GM06990 (cell line): ENCODE results near the gene MRPS18A.
A peak's percentile ranks its signal among the peaks of the same experiment; 100 is the strongest.

ENCODE experiments used
- DNase-seq: peaks from one replicate; pipeline ENCODE4 v3.0.0-alpha.2; 2011; ENCODE audit not compliant: insufficient read length; ENCODE audit errors: extremely low read depth
- H3K27me3 ChIP-seq: replicated peaks from 2 replicates; pipeline ENCODE4 v1.6.0; 2011; ENCODE audit warnings: low read length; ENCODE audit not compliant: control insufficient read depth, insufficient read depth
- H3K36me3 ChIP-seq: 2 replicates; pipeline ENCODE4 v1.5.1; 2011; ENCODE audit warnings: low read length; ENCODE audit not compliant: control insufficient read depth, insufficient read depth
- H3K4me3 ChIP-seq: replicated peaks from 2 replicates; pipeline ENCODE4 v1.5.1; 2011; ENCODE audit warnings: low read depth, mild to moderate bottlenecking, control low read depth, low read length
- CTCF ChIP-seq: IDR thresholded peaks from 2 replicates; pipeline ENCODE4 v1.5.1; 2011; ENCODE audit warnings: low read length, control low read depth, mild to moderate bottlenecking, inconsistent platforms; ENCODE audit not compliant: insufficient read depth, poor library complexity, severe bottlenecking

Gene MRPS18A

GRCh38 chr6:43629104-43629504 is 58.5 kb downstream of the MRPS18A start, which contains the start of gene GTPBP2:
Gene GTPBP2, minus strand, starts transcription at chr6:43629264. Its CDS starts 102 bp downstream, at chr6:43629162.
- Histone ChIP-seq H3K36me3 (peaks cover 18% of the 10 kb centered on the region), H3K4me3 (peak within 1 kb of the TSS; percentile 89), H3K27me3 (no peaks in the 10 kb centered on the region)
- no peak for TF ChIP-seq CTCF
- peak; percentile 98 for DNase-seq

- peak overlapping the region; percentile 89 for H3K4me3 ChIP-seq
- no peaks in the 10 kb centered on the region for H3K27me3 ChIP-seq
- peak; percentile 62 for DNase-seq
- TF ChIP-seq CTCF = no peak
- peaks cover 22% of the 10 kb centered on the region for H3K36me3 ChIP-seq
Observed at GRCh38 chr6:43628393-43629103, 59.0 kb downstream of the MRPS18A start.

GRCh38 chr6:43627008-43627825 is 60.4 kb downstream of the MRPS18A start:
- TF ChIP-seq CTCF = no peak
- peaks cover 28% of the 10 kb centered on the region for H3K36me3 ChIP-seq
- no peak overlapping the region for H3K4me3 ChIP-seq

GRCh38 chr6:43625393-43625992 is 62.1 kb downstream of the MRPS18A start:
- DNase-seq = no peak
- Histone ChIP-seq H3K36me3 (peaks cover 42% of the 10 kb centered on the region), H3K4me3 (no peak overlapping the region), H3K27me3 (no peaks in the 10 kb centered on the region)
- no peak for TF ChIP-seq CTCF

More at GRCh38 chr6:43627008-43627825, 60.4 kb downstream of the MRPS18A start:
- no peak for DNase-seq
- no peaks in the 10 kb centered on the region for H3K27me3 ChIP-seq

GRCh38 chr6:43624786-43625288 is 62.8 kb downstream of the MRPS18A start:
- H3K36me3 ChIP-seq = peaks cover 42% of the 10 kb centered on the region
- no peak for TF ChIP-seq CTCF
- H3K4me3 ChIP-seq = no peak overlapping the region
- no peak for DNase-seq
- no peaks in the 10 kb centered on the region for H3K27me3 ChIP-seq
